Articular chondrocyte of knee joint (primary cell): ENCODE data around the gene LPCAT3. TPM values are rescaled to one million over a fixed set of nuclear protein-coding genes. Genes with fewer than 3 reads are reported as not detected.

Experiments used
- small RNA-seq: library from RNA; depleted of rRNA; stranded (forward); fragments of <200 nt; gene quantifications from one replicate; pipeline ENCODE3, GENCODE V24; 2012
- total RNA-seq: library from RNA; depleted of rRNA; stranded (reverse); fragments of >200 nt; gene quantifications from 2 replicates; pipeline ENCODE4 v1.2.3, GENCODE V29; 2012

LPCAT3 gene
- total RNA-seq, result 11.5 and 18.2 TPM in 2 replicates

GRCh38 chr12:7018350-7019042 lies at the start of gene LPCAT3:
Gene LPCAT3 (minus strand): TSS chr12:7018476. CDS start chr12:7018424, 52 bp downstream.

GRCh38 chr12:7060353-7060954 lies 42.2 kb upstream of the LPCAT3 start, which contains the start of gene C1S:
Gene C1S (plus strand): TSS chr12:7060718. CDS start chr12:7061913, 1,195 bp downstream.

DNA sequence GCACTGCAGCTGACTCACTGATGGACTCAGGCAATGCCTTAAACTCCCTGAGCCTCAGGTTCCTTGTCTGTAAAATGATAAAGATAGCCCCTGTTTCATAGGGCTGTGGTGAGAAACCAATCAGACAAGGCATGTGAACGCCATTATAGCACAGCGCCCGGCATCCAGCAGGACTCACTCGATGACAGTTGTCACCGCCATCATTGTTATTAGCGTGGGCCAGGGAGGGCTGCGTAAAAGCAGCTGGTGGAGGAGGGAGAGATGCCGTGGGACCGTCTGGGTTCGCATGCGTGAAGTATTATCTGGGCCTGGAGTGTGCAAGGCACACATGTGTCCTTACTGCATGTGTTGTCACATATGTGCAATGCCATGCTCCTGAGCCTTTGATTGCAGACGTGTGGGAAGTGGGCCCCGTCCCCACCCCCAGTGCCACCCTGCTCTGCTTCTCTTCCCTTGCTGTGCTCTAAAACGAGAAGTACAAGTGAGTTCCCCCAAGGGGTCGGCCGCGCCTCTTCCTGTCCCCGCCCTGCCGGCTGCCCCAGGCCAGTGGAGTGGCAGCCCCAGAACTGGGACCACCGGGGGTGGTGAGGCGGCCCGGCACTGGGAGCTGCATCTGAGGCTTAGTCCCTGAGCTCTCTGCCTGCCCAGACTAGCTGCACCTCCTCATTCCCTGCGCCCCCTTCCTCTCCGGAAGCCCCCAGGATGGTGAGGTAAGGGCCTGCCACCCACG lies 67.3 kb downstream of the LPCAT3 start, which contains the start of gene PTPN6:
TSS of gene PTPN6 (plus strand) at position 546 of the 730 bp plus-strand sequence. CDS start at position 703, 157 bp downstream.

GRCh38 chr12:6943722-6944380 lies 74.4 kb downstream of the LPCAT3 start, which contains the start of the genes C12orf57 and RNU7-1:
Gene C12orf57 (plus strand): TSS chr12:6944022. CDS start chr12:6944122, 100 bp downstream.
Gene RNU7-1 (plus strand): TSS chr12:6943816.

DNA sequence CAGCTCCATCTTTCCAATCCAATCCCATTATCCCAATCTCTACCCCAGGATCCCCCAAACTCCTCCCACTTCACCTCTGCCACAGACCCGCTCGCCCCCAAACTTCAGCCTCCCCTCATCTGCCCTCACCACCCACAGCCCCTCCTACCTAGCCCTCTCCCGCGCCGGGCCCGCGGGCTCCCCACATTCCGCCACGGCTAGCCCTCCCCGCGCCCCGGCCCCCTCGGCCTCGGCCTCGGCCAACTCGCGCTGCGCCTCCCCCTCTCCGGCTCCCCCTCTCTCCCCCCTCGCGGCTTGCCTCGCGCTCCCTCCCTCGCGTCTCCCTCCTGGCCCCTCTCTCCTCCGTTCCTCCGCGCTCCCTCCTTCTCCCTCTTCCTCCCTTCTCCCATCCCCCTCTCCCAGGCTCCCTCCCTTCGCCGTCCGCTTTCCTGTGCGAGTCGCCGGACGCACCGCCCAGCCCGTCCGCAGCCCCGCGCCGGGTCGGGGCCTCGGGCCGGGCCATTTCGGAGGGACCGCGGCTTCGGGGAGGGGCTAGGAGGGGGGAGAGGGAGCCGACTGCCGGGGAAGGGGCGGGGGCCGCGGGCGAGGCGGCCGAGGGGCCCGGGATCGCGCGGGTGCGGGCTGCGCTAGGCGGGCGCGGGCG lies 90.8 kb downstream of the LPCAT3 start, which contains the start of gene ATN1:
TSS of gene ATN1 (plus strand) at position 581 of the 643 bp plus-strand sequence. CDS start 6,043 bp downstream, outside the sequence.

Small RNA genes lying within 50 kb of the gene (small RNA-seq; reads per million reads assigned to genes)
- gene AC006512.1 (not detected), gene MIR141 (20.0 reads per million, percentile 95 among the genes with 10 or more reads in this experiment), gene MIR200C (23.2 reads per million, percentile 96 among the genes with 10 or more reads in this experiment), gene RNU7-1 (not detected), gene SCARNA12 (0.57 reads per million, percentile 17 among the genes with 10 or more reads in this experiment)

Other genes with a start within 250 kb of the LPCAT3 start
- 0.54 and 1.0 TPM in 2 replicates for gene LAG3, start 246.0 kb downstream of the LPCAT3 start, total RNA-seq
- 2.3 and 4.3 TPM in 2 replicates for gene CD4, start 228.9 kb downstream of the LPCAT3 start, total RNA-seq
- gene GPR162, start 196.7 kb downstream of the LPCAT3 start, total RNA-seq, result 1.3 and 2.7 TPM in 2 replicates
- 65.1 and 65.5 TPM in 2 replicates for gene P3H3, start 190.1 kb downstream of the LPCAT3 start, total RNA-seq
- gene GNB3, start 177.6 kb downstream of the LPCAT3 start, total RNA-seq, result 3.7 and 4.3 TPM in 2 replicates
- 14.9 and 18.7 TPM in 2 replicates for gene CDCA3, start 167.2 kb downstream of the LPCAT3 start, total RNA-seq
- 67.8 and 73.4 TPM in 2 replicates for gene USP5, start 166.3 kb downstream of the LPCAT3 start, total RNA-seq
- 717 and 807 TPM in 2 replicates for gene TPI1, start 150.9 kb downstream of the LPCAT3 start, total RNA-seq
- gene SPSB2, start 145.2 kb downstream of the LPCAT3 start, total RNA-seq, result 5.6 and 5.9 TPM in 2 replicates
- 9.6 and 9.8 TPM in 2 replicates for gene LRRC23, start 113.7 kb downstream of the LPCAT3 start, total RNA-seq
- 13.0 and 16.3 TPM in 2 replicates for gene ENO2, start 103.9 kb downstream of the LPCAT3 start, total RNA-seq
- 9.7 and 12.5 TPM in 2 replicates for gene ATN1, start 90.5 kb downstream of the LPCAT3 start, total RNA-seq
- gene RNU7-1, start 74.7 kb downstream of the LPCAT3 start, total RNA-seq, result not detected in 2 replicates
- gene C12orf57, start 74.5 kb downstream of the LPCAT3 start, total RNA-seq, result 120 TPM in 2 replicates
- gene PTPN6, start 67.1 kb downstream of the LPCAT3 start, total RNA-seq, result 0.43 and 0.91 TPM in 2 replicates
- gene PHB2, start 47.8 kb downstream of the LPCAT3 start, total RNA-seq, result 134 and 183 TPM in 2 replicates
- gene EMG1, start 47.6 kb downstream of the LPCAT3 start, total RNA-seq, result 29.0 and 30.4 TPM in 2 replicates
- 381 and 511 TPM in 2 replicates for gene C1S, start 42.2 kb upstream of the LPCAT3 start, total RNA-seq
- 330 and 427 TPM in 2 replicates for gene C1R, start 74.0 kb upstream of the LPCAT3 start, total RNA-seq
- gene C1RL, start 90.7 kb upstream of the LPCAT3 start, total RNA-seq, result 62.4 and 72.3 TPM in 2 replicates
- not detected in 2 replicates for gene RBP5, start 110.4 kb upstream of the LPCAT3 start, total RNA-seq
- gene CLSTN3, start 111.9 kb upstream of the LPCAT3 start, total RNA-seq, result 8.9 and 10.5 TPM in 2 replicates
- gene PEX5, start 171.2 kb upstream of the LPCAT3 start, total RNA-seq, result 25.9 and 30.8 TPM in 2 replicates